GM18867 (cell line): ENCODE results near the gene LTB4R.

Experiments
- ATAC-seq: cut with Tn5 transposase; IDR thresholded peaks from one replicate; pipeline ENCODE4 v1.9.1; 2021; ENCODE audit warnings: mild to moderate bottlenecking, moderate library complexity; ENCODE audit not compliant: unreplicated experiment

The LTB4R gene

GRCh38 chr14:24366413-24366720 lies 55.1 kb downstream of the LTB4R start:
- ATAC-seq, result peak; percentile 58

DNA sequence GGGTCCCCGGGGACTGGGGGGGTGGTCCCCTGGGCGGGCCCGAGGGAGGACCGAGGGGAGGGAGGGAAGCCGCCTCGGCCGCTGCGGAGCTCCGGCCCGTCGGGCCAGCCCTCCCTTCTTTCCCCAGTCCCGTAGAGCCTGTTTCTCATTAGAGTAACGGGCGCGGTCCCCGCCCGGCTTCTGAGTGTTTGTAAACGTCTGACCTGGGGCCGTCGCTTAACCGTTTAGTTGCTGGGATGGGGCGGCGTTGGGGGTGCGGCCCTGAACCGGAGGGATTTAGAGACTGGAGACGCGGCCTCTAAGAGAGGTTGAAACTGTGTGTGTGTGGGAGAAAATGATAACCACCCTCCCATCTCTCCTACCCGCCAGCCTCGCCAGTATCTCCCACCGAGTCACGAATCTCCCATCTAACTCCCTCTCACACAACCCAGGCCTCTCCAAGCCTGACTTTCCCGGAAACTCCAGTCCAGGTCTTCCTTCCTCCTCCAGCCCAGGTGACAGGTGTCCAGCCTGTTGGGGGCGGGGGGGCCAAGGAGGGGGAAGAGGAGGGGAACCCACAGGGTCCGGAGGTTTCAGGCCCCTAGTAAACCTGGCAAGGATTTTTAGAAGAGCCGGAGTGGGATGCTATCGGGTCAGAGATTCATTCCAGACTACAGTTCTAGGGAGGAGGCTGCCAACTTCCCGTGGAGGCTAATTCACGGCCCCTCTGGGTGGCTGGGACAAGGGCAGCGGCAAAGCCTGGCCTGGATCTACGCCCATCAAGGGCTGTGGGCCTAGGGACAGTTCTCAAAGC lies 55.6 kb downstream of the LTB4R start:
- ATAC-seq, result peak; percentile 44
